HEK293 (cell line): ENCODE data around the gene CAP2.

ENCODE experiments used
- CTCF ChIA-PET: fragments of 350-600 bp; formaldehyde crosslinking; extraction: SDS; loops from one replicate; lab custom pipeline; 2021; ENCODE audit warnings: antibody characterized with exemption; lab: Yijun Ruan, JAX
- POLR2A ChIA-PET: fragments of 300-600 bp; formaldehyde crosslinking; extraction: SDS; loops from one replicate; lab custom pipeline; 2020; ENCODE audit warnings: antibody characterized with exemption, inconsistent platforms; lab: Yijun Ruan, JAX
- H3K27ac ChIP-seq: fragments of 200-500 bp; sonication (Bioruptor generic); 2 replicates; pipeline ENCODE4 v1.5.1; 2014; ENCODE audit warnings: low read depth, low read length, control low read depth, inconsistent platforms; ENCODE audit errors: extremely low read depth
- H3K36me3 ChIP-seq, 2 experiments: fragments of 200-500 bp in 1 of 2; sonication (Bioruptor generic) in 1 of 2; 1 replicate in 1 of 2; 2 replicates in 1 of 2; pipeline ENCODE4 v1.5.1; 2014 to 2017; ENCODE audit warnings: inconsistent platforms in 2 of 2, low read length in 2 of 2; ENCODE audit not compliant: control insufficient read depth in 2 of 2, insufficient read depth in 1 of 2
- H3K4me1 ChIP-seq: fragments of 200-500 bp; sonication (Bioruptor generic); 2 replicates; pipeline ENCODE4 v1.5.1; 2014; ENCODE audit warnings: mild to moderate bottlenecking, low read length, inconsistent platforms; ENCODE audit not compliant: control insufficient read depth, insufficient read depth
- H3K4me3 ChIP-seq: 2 replicates; pipeline ENCODE4 v1.5.1; 2011; ENCODE audit warnings: low read depth, mild to moderate bottlenecking, control low read depth, low read length, moderate library complexity
- H3K9me3 ChIP-seq: fragments of 200-500 bp; sonication (Bioruptor generic); 2 replicates; pipeline ENCODE4 v1.5.1; 2014; ENCODE audit warnings: low read depth, low read length, inconsistent platforms; ENCODE audit not compliant: control insufficient read depth, insufficient read depth
- GLIS1 ChIP-seq: fragments of 450-650 bp; formaldehyde crosslinking; IDR thresholded peaks from 2 replicates; pipeline ENCODE4 v1.5.1; 2016; ENCODE audit warnings: missing biosample characterization, missing genetic modification characterization
- MYNN ChIP-seq: fragments of 450-650 bp; formaldehyde crosslinking; IDR thresholded peaks from 2 replicates; pipeline ENCODE4 v1.5.1; 2016; ENCODE audit warnings: missing biosample characterization, missing genetic modification characterization, borderline replicate concordance
- YY2 ChIP-seq: fragments of 450-650 bp; formaldehyde crosslinking; IDR thresholded peaks from 2 replicates; pipeline ENCODE4 v1.5.1; 2016; ENCODE audit warnings: missing biosample characterization, missing genetic modification characterization
- ZBTB1 ChIP-seq: fragments of 450-650 bp; formaldehyde crosslinking; IDR thresholded peaks from 2 replicates; pipeline ENCODE4 v1.5.1; 2016; ENCODE audit warnings: missing biosample characterization, missing genetic modification characterization
- ZNF292 ChIP-seq: fragments of 450-650 bp; formaldehyde crosslinking; IDR thresholded peaks from 2 replicates; pipeline ENCODE4 v1.5.1; 2016; ENCODE audit warnings: low read depth, missing biosample characterization, missing genetic modification characterization, borderline replicate concordance
- ZNF335 ChIP-seq: fragments of 450-650 bp; formaldehyde crosslinking; conservative IDR thresholded peaks from 2 replicates; pipeline ENCODE4 v1.5.1; 2016; ENCODE audit warnings: missing biosample characterization, missing genetic modification characterization
- ZNF473 ChIP-seq: fragments of 450-650 bp; formaldehyde crosslinking; IDR thresholded peaks from 2 replicates; pipeline ENCODE4 v1.5.1; 2017; ENCODE audit warnings: missing biosample characterization, missing genetic modification characterization
- ZNF585B ChIP-seq: fragments of 450-650 bp; formaldehyde crosslinking; IDR thresholded peaks from 2 replicates; pipeline ENCODE4 v1.5.1; 2016; ENCODE audit warnings: missing biosample characterization, missing genetic modification characterization
- ZNF660 ChIP-seq: fragments of 450-650 bp; IDR thresholded peaks from 2 replicates; pipeline ENCODE4 v1.5.1; 2018; ENCODE audit warnings: missing biosample characterization, mild to moderate bottlenecking, missing genetic modification characterization
- ZNF677 ChIP-seq: fragments of 450-650 bp; IDR thresholded peaks from 2 replicates; pipeline ENCODE4 v1.5.0; 2018; ENCODE audit warnings: missing biosample characterization, mild to moderate bottlenecking, missing genetic modification characterization, moderate library complexity
- ZNF768 ChIP-seq: fragments of 450-650 bp; formaldehyde crosslinking; IDR thresholded peaks from 2 replicates; pipeline ENCODE4 v1.5.1; 2018; ENCODE audit warnings: missing biosample characterization, mild to moderate bottlenecking, missing genetic modification characterization
- TF ChIP-seq, protein P1 (sequence below): fragments of 450-650 bp; formaldehyde crosslinking; IDR thresholded peaks from 2 replicates; pipeline ENCODE4 v1.5.1; 2016; ENCODE audit warnings: missing biosample characterization, missing genetic modification characterization
- TF ChIP-seq, protein P2 (sequence below): fragments of 450-650 bp; formaldehyde crosslinking; IDR thresholded peaks from 2 replicates; pipeline ENCODE4 v1.5.1; 2016; ENCODE audit warnings: missing biosample characterization, missing genetic modification characterization
- TF ChIP-seq, protein P3 (sequence below): fragments of 450-650 bp; formaldehyde crosslinking; IDR thresholded peaks from 2 replicates; pipeline ENCODE4 v1.5.1; 2017; ENCODE audit warnings: missing biosample characterization, missing genetic modification characterization
- TF ChIP-seq, protein P4 (sequence below): fragments of 450-650 bp; formaldehyde crosslinking; IDR thresholded peaks from 2 replicates; pipeline ENCODE4 v1.5.1; 2016; ENCODE audit warnings: missing biosample characterization, missing genetic modification characterization

CAP2 gene

DNA sequence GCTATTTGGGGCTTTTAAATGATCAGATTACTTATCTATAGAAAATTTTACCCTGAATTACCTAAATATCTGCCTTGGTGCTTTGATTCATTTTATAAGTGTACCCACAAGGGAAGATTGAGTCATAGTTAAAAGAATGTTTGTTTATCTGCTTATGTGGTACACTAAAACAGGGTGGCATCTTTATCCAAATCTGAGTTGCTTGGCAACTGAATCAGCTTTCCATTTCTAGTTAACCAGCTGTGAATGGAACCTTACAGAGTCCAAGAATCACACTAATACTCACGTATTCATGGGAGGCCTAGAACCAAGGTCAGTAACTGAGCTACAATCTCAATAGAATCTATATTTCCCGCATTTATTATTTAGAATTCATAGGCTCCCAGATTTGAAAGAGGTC is 44.0 kb upstream of the CAP2 start:
- Histone ChIP-seq H3K27ac (no peak overlapping the region), H3K36me3 (no peaks in the 10 kb centered on the region), H3K4me1 (no peaks in the 10 kb centered on the region), H3K4me3 (no peak overlapping the region), H3K9me3 (no peaks in the 10 kb centered on the region)
- TF ChIP-seq, protein P1, sequence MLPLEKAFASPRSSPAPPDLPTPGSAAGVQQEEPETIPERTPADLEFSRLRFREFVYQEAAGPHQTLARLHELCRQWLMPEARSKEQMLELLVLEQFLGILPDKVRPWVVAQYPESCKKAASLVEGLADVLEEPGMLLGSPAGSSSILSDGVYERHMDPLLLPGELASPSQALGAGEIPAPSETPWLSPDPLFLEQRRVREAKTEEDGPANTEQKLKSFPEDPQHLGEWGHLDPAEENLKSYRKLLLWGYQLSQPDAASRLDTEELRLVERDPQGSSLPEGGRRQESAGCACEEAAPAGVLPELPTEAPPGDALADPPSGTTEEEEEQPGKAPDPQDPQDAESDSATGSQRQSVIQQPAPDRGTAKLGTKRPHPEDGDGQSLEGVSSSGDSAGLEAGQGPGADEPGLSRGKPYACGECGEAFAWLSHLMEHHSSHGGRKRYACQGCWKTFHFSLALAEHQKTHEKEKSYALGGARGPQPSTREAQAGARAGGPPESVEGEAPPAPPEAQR (tag by site-specific recombination): no peak
- TF ChIP-seq, protein P2, sequence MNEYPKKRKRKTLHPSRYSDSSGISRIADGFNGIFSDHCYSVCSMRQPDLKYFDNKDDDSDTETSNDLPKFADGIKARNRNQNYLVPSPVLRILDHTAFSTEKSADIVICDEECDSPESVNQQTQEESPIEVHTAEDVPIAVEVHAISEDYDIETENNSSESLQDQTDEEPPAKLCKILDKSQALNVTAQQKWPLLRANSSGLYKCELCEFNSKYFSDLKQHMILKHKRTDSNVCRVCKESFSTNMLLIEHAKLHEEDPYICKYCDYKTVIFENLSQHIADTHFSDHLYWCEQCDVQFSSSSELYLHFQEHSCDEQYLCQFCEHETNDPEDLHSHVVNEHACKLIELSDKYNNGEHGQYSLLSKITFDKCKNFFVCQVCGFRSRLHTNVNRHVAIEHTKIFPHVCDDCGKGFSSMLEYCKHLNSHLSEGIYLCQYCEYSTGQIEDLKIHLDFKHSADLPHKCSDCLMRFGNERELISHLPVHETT (tag by site-specific recombination): no peak
- CTCF ChIA-PET: interaction anchor here (0.7 kb wide), 1 partner anchor 839 kb away, joined by 4 read pairs; no protein-coding TSS in a partner anchor
- POLR2A ChIA-PET: interaction anchor here (0.6 kb wide), 1 partner anchor 250 kb away, joined by 3 read pairs; the partner anchor contains the start of gene FAM8A1

DNA sequence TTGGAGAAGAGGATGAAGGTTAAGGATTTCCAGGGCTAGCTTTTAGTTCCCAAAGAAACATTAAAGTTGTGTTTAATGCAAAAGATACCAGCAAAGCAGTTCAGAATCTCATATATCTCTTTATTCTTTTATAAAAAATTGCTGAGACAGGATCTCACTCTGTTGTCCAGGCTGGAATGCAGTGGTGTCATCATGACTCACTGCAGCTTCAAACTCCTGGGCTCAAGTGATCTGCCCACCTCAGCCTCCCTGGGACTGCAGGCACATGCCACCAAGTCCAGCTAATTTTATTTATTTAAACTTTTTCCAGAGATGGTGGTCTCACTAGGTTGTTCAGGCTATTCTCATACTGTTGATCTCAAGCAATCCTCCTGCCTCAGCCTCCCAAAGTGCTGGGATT is 41.1 kb upstream of the CAP2 start:
- CTCF ChIA-PET: interaction anchor here (0.7 kb wide), 1 partner anchor 736 kb away, joined by 4 read pairs; no protein-coding TSS in a partner anchor
- POLR2A ChIA-PET: no interaction called here
- TF ChIP-seq GLIS1 (tag by site-specific recombination) (no peak), MYNN (tag by site-specific recombination) (no peak), ZNF660 (no peak), ZBTB1 (tag by site-specific recombination) (no peak), ZNF473 (tag by site-specific recombination) (no peak), ZNF585B (no peak), ZNF292 (tag by site-specific recombination) (no peak), ZNF768 (tag by site-specific recombination) (no peak), ZNF677 (tag by site-specific recombination) (no peak), ZNF335 (no peak), YY2 (tag by site-specific recombination) (no peak)
- TF ChIP-seq, protein P3, sequence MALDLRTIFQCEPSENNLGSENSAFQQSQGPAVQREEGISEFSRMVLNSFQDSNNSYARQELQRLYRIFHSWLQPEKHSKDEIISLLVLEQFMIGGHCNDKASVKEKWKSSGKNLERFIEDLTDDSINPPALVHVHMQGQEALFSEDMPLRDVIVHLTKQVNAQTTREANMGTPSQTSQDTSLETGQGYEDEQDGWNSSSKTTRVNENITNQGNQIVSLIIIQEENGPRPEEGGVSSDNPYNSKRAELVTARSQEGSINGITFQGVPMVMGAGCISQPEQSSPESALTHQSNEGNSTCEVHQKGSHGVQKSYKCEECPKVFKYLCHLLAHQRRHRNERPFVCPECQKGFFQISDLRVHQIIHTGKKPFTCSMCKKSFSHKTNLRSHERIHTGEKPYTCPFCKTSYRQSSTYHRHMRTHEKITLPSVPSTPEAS (tag by site-specific recombination): no peak
- TF ChIP-seq, protein P4, sequence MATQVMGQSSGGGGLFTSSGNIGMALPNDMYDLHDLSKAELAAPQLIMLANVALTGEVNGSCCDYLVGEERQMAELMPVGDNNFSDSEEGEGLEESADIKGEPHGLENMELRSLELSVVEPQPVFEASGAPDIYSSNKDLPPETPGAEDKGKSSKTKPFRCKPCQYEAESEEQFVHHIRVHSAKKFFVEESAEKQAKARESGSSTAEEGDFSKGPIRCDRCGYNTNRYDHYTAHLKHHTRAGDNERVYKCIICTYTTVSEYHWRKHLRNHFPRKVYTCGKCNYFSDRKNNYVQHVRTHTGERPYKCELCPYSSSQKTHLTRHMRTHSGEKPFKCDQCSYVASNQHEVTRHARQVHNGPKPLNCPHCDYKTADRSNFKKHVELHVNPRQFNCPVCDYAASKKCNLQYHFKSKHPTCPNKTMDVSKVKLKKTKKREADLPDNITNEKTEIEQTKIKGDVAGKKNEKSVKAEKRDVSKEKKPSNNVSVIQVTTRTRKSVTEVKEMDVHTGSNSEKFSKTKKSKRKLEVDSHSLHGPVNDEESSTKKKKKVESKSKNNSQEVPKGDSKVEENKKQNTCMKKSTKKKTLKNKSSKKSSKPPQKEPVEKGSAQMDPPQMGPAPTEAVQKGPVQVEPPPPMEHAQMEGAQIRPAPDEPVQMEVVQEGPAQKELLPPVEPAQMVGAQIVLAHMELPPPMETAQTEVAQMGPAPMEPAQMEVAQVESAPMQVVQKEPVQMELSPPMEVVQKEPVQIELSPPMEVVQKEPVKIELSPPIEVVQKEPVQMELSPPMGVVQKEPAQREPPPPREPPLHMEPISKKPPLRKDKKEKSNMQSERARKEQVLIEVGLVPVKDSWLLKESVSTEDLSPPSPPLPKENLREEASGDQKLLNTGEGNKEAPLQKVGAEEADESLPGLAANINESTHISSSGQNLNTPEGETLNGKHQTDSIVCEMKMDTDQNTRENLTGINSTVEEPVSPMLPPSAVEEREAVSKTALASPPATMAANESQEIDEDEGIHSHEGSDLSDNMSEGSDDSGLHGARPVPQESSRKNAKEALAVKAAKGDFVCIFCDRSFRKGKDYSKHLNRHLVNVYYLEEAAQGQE (tag by site-specific recombination): no peak
- TF ChIP-seq, protein P2 (tag by site-specific recombination): no peak
- TF ChIP-seq, protein P1 (tag by site-specific recombination): no peak
- no peaks in the 10 kb centered on the region for H3K9me3 ChIP-seq
- H3K4me1 ChIP-seq: no peaks in the 10 kb centered on the region
- H3K4me3 ChIP-seq: no peak overlapping the region
- H3K36me3 ChIP-seq: no peaks in the 10 kb centered on the region
- no peak overlapping the region for H3K27ac ChIP-seq
